H9 (cell line): ENCODE measurements around the gene HAUS8. TPM values are rescaled to one million over a fixed set of nuclear protein-coding genes. Genes with fewer than 3 reads are reported as not detected.

Experiments
- DNase-seq: peaks from one replicate; pipeline ENCODE4 v3.0.0-alpha.2; 2017
- H2AFZ ChIP-seq: one replicate; pipeline ENCODE4 v1.6.1; 2013; ENCODE audit warnings: mild to moderate bottlenecking, low read length, control low read depth, moderate library complexity
- H2AK5ac ChIP-seq: 2 replicates; pipeline ENCODE4 v1.6.1; 2013; ENCODE audit warnings: low read length, control low read depth, mixed read lengths; ENCODE audit not compliant: insufficient read length
- H2BK120ac ChIP-seq: one replicate; pipeline ENCODE4 v1.6.1; 2013; ENCODE audit warnings: low read depth, mild to moderate bottlenecking, low read length, control low read depth, inconsistent platforms; ENCODE audit not compliant: poor library complexity, severe bottlenecking
- H2BK12ac ChIP-seq: 2 replicates; pipeline ENCODE4 v1.6.1; 2013; ENCODE audit warnings: low read length, control low read depth, mixed read lengths, low read depth; ENCODE audit not compliant: insufficient read length
- H2BK15ac ChIP-seq: 2 replicates; pipeline ENCODE4 v1.6.1; 2013; ENCODE audit warnings: low read depth, low read length, control low read depth
- H2BK20ac ChIP-seq: one replicate; pipeline ENCODE4 v1.6.1; 2013; ENCODE audit warnings: low read depth, mild to moderate bottlenecking, low read length, control low read depth, inconsistent platforms; ENCODE audit not compliant: poor library complexity, severe bottlenecking
- H2BK5ac ChIP-seq: 2 replicates; pipeline ENCODE4 v1.6.1; 2013; ENCODE audit warnings: low read length, control low read depth, mixed read lengths; ENCODE audit not compliant: insufficient read length
- H3K14ac ChIP-seq: 2 replicates; pipeline ENCODE4 v1.6.1; 2013; ENCODE audit warnings: low read length, control low read depth; ENCODE audit not compliant: insufficient read depth
- H3K18ac ChIP-seq: 2 replicates; pipeline ENCODE4 v1.6.1; 2013; ENCODE audit warnings: low read depth, mild to moderate bottlenecking, mixed read lengths, low read length, control low read depth; ENCODE audit not compliant: insufficient read length
- H3K23ac ChIP-seq: 2 replicates; pipeline ENCODE4 v1.6.1; 2013; ENCODE audit warnings: low read length, control low read depth, mixed read lengths, low read depth; ENCODE audit not compliant: insufficient read length
- H3K23me2 ChIP-seq: 2 replicates; pipeline ENCODE4 v1.6.1; 2013; ENCODE audit warnings: low read depth, mild to moderate bottlenecking, mixed read lengths, low read length, control low read depth; ENCODE audit not compliant: insufficient read length, poor library complexity, severe bottlenecking
- H3K27ac ChIP-seq: 2 replicates; pipeline ENCODE4 v1.5.1; 2013; ENCODE audit warnings: low read length, control low read depth, mixed read lengths, low read depth; ENCODE audit not compliant: insufficient read length
- H3K27me3 ChIP-seq: 2 replicates; pipeline ENCODE4 v1.6.1; 2013; ENCODE audit warnings: low read length, control low read depth, inconsistent platforms; ENCODE audit not compliant: insufficient read depth
- H3K4ac ChIP-seq: 2 replicates; pipeline ENCODE4 v1.6.1; 2013; ENCODE audit warnings: low read depth, mild to moderate bottlenecking, control low read depth, inconsistent platforms, low read length, moderate library complexity
- H3K4me1 ChIP-seq: 2 replicates; pipeline ENCODE4 v1.6.1; 2013; ENCODE audit warnings: low read length, control low read depth, inconsistent platforms; ENCODE audit not compliant: insufficient read depth
- H3K4me2 ChIP-seq: 2 replicates; pipeline ENCODE4 v1.6.1; 2013; ENCODE audit warnings: low read length, control low read depth, mixed read lengths; ENCODE audit not compliant: insufficient read length, insufficient read depth
- H3K56ac ChIP-seq: 2 replicates; pipeline ENCODE4 v1.6.1; 2013; ENCODE audit warnings: low read depth, mild to moderate bottlenecking, mixed read lengths, low read length, control low read depth; ENCODE audit not compliant: insufficient read length
- H3K79me1 ChIP-seq: 2 replicates; pipeline ENCODE4 v1.6.1; 2013; ENCODE audit warnings: low read depth, mild to moderate bottlenecking, moderate library complexity, low read length, control low read depth, inconsistent platforms; ENCODE audit not compliant: insufficient read depth, poor library complexity, severe bottlenecking
- H3K79me2 ChIP-seq: 2 replicates; pipeline ENCODE4 v1.6.1; 2013; ENCODE audit warnings: low read length, control low read depth, inconsistent platforms; ENCODE audit not compliant: insufficient read depth
- H3K9ac ChIP-seq: 2 replicates; pipeline ENCODE4 v1.6.1; 2013; ENCODE audit warnings: low read length, control low read depth, mixed read lengths; ENCODE audit not compliant: insufficient read length; ENCODE audit errors: extremely low read depth
- H3K9me3 ChIP-seq: one replicate; pipeline ENCODE4 v1.6.1; 2013; ENCODE audit warnings: low read depth, low read length, inconsistent platforms; ENCODE audit not compliant: control insufficient read depth
- H3T11ph ChIP-seq: one replicate; pipeline ENCODE4 v1.6.1; 2013; ENCODE audit warnings: mild to moderate bottlenecking, low read length, control low read depth, inconsistent platforms
- H4K20me1 ChIP-seq: one replicate; pipeline ENCODE4 v1.6.1; 2013; ENCODE audit not compliant: control insufficient read depth, insufficient read length, insufficient read depth
- H4K5ac ChIP-seq: 2 replicates; pipeline ENCODE4 v1.6.1; 2013; ENCODE audit warnings: low read depth, mild to moderate bottlenecking, mixed read lengths, low read length, control low read depth; ENCODE audit not compliant: insufficient read length
- H4K8ac ChIP-seq: replicated peaks from 2 replicates; pipeline ENCODE4 v1.6.1; 2013; ENCODE audit warnings: low read length, control low read depth, mixed read lengths, low read depth; ENCODE audit not compliant: insufficient read length
- H4K91ac ChIP-seq: 2 replicates; pipeline ENCODE4 v1.6.1; 2013; ENCODE audit warnings: low read depth, mild to moderate bottlenecking, moderate library complexity, mixed read lengths, low read length, control low read depth; ENCODE audit not compliant: insufficient read length
- H3K27ac Mint-ChIP-seq, 3 experiments: 2 replicates in 2 of 3; 3 replicates in 1 of 3; pipeline ENCODE4 v1.8.0; 2020 to 2021; ENCODE audit warnings: mixed read lengths in 3 of 3, mild to moderate bottlenecking in 1 of 3, moderate library complexity in 1 of 3
- H3K27me3 Mint-ChIP-seq: 2 replicates; pipeline ENCODE4 v1.8.0; 2021; ENCODE audit warnings: low read depth, mild to moderate bottlenecking, moderate library complexity, mixed read lengths
- H3K36me3 Mint-ChIP-seq, 3 experiments: 2 replicates in 2 of 3; 3 replicates in 1 of 3; pipeline ENCODE4 v1.8.0; 2020 to 2021; ENCODE audit warnings: low read depth in 3 of 3, mixed read lengths in 3 of 3; ENCODE audit not compliant: insufficient read depth in 1 of 3
- H3K4me1 Mint-ChIP-seq, 2 experiments: 2 replicates each; pipeline ENCODE4 v1.8.0; 2020; ENCODE audit warnings: mixed read lengths in 2 of 2
- H3K4me3 Mint-ChIP-seq, 2 experiments: 2 replicates in 1 of 2; 3 replicates in 1 of 2; pipeline ENCODE4 v1.8.0; 2020 to 2021; ENCODE audit warnings: mild to moderate bottlenecking in 2 of 2, mixed read lengths in 2 of 2, moderate library complexity in 1 of 2
- H3K9me3 Mint-ChIP-seq, 2 experiments: 2 replicates in 1 of 2; 3 replicates in 1 of 2; pipeline ENCODE4 v1.8.0; 2020; ENCODE audit warnings: mild to moderate bottlenecking in 2 of 2, mixed read lengths in 2 of 2, moderate library complexity in 1 of 2
- CTCF ChIP-seq: fragments of 200-600 bp; sonication (generic); conservative IDR thresholded peaks from 3 replicates; pipeline ENCODE4 v1.8.0; 2021; ENCODE audit warnings: antibody characterized with exemption, mild to moderate bottlenecking
- WGBS: extraction: QIAGEN DNeasy Blood & Tissue Kit; methylation state at CpG from one replicate; pipeline ENCODE4 v1.1.7; 2013; ENCODE audit warnings: missing lambda C conversion rate, low lambda C conversion rate, mixed read lengths; ENCODE audit not compliant: insufficient read length; ENCODE audit errors: extremely low coverage; 5-methylcytosine and 5-hydroxymethylcytosine counted together
- total RNA-seq: library from RNA; stranded (reverse); gene quantifications from 2 replicates; pipeline ENCODE4 v1.2.1, GENCODE V29; 2021

Gene HAUS8
- total RNA-seq, 1 experiment from 2014 or later, result 27.8 TPM

GRCh38 chr19:17004386-17004785 is 70.9 kb downstream of the HAUS8 start:
- no peak overlapping the region for H4K5ac ChIP-seq
- no peak overlapping the region for H4K8ac ChIP-seq
- DNase-seq, result no peak
- Mint-ChIP-seq H3K4me1 (peaks cover 5 to 6% of the 10 kb centered on the region in 2 experiments), H3K9me3 (no peaks in the 10 kb centered on the region), H3K27ac (no peak overlapping the region), H3K36me3 (peaks cover 0 to 16% (median 9%) of the 10 kb centered on the region in 3 experiments; a peak in 4 of 7 replicates), H3K4me3 (no peak overlapping the region), H3K27me3 (peaks cover 1% of the 10 kb centered on the region; the same call in 1 of the 2 replicates)
- H3K27ac ChIP-seq, result no peak overlapping the region
- no peak for TF ChIP-seq CTCF
- H3K79me2 ChIP-seq, result no peaks in the 10 kb centered on the region
- H2BK15ac ChIP-seq, result no peak overlapping the region
- H3K4me2 ChIP-seq, result no peak overlapping the region
- no peak overlapping the region for H3K9ac ChIP-seq
- H3K23me2 ChIP-seq, result no peaks in the 10 kb centered on the region
- no peak overlapping the region for H3K23ac ChIP-seq
- H2BK12ac ChIP-seq, result no peak overlapping the region
- no peak overlapping the region for H2BK20ac ChIP-seq
- H2AFZ ChIP-seq, result no peak overlapping the region
- no peak overlapping the region for H4K91ac ChIP-seq
- H2BK5ac ChIP-seq, result no peak overlapping the region
- no peak overlapping the region for H3K14ac ChIP-seq
- H3K4ac ChIP-seq, result no peak overlapping the region
- H3K79me1 ChIP-seq, result no peaks in the 10 kb centered on the region
- H3K56ac ChIP-seq, result no peak overlapping the region
- no peaks in the 10 kb centered on the region for H4K20me1 ChIP-seq
- H2AK5ac ChIP-seq, result no peak overlapping the region
- H2BK120ac ChIP-seq, result no peak overlapping the region
- no peak overlapping the region for H3K18ac ChIP-seq
- no CpG with 5 or more reads among the region's 15 CpGs for WGBS
- no peaks in the 10 kb centered on the region for H3K9me3 ChIP-seq
- H3K27me3 ChIP-seq, result no peaks in the 10 kb centered on the region
- no peaks in the 10 kb centered on the region for H3K4me1 ChIP-seq
- H3T11ph ChIP-seq, result no peak overlapping the region
